Stimulated activated CD8-positive, alpha-beta memory T cell treated with anti-CD3 and anti-CD28 coated beads, Interleukin-15, amount 100 ng/mL, for 4 hours (primary cell): Measurements from ENCODE around the gene BCL6B.
"Not testable (repeated sequence)": the region's sequence is repeated elsewhere in the genome, so short reads cannot be mapped to it uniquely, and the experiment has no call there.

Experiments used
- DNase-seq, 2 donors: peaks; one replicate each; pipeline ENCODE4 v3.0.0-alpha.2; 2020; ENCODE audit warnings: low read depth in 2 of 2

BCL6B gene

DNA sequence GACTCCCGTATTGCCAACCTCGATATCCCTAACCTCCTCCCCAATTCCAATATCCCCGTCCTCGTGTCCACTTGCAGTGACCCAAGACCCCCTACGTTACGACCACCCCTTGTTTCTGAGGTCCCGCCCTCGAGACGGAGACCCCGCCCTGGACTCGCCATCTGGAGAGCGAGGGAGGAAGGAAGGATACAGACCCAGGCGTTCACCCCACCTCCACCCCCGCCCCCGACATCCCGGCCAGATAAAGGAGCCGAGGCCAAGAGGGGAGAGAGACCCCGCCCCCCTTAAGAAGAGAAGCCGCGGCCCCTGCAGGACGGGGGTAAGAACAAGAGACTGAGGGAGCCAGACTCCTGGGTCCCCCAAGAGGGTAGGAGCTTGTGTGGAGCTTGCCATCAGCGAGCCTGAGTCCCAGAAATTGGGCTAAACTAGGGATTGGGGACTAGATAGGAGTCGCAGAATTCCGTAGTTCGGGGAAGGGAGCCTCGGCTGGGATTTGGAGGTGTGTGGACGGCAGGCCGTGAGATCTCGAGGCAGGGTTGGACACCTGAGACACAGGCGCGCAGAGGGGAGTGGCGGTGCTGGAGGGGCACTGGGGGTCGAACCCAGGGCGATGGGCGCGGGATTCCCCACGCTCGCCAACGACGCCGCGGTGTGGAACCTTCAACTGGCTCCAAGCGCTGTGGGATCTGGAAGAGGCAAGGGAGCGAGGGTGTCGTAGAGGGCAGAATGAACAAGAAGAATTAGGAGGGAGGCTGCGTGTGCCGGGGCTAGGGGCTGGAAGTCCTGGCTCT, at the start of gene BCL6B:
BCL6B (plus strand) TSS at position 270 of the 791 bp plus-strand sequence. CDS start 622 bp downstream, outside the sequence.
- no peak for DNase-seq

- not testable (repeated sequence) for DNase-seq
Measured at GRCh38 chr17:6979440-6979839, 43.4 kb upstream of the BCL6B start.

GRCh38 chr17:6981426-6981825, 41.4 kb upstream of the BCL6B start:
- DNase-seq, result no peak

DNA sequence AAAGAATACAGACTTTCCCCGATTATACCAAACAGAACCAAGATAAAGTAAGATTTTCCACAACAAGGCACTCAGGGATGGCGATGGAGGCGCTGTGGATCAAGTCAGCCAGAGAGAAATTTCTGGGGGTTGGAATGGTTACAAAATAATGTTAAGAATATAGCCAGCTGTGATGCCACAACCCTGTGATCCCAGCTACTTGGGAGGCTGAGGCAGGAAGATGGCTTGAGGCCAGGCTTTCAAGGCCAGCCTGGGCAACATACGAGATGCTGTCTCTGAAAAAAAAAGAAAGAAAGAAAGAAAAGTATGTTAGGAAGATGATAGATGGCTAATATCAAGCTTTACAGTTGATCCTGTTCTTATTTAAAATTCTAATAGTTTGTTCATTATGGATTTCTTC, 37.6 kb upstream of the BCL6B start:
- DNase-seq, result no peak

GRCh38 chr17:6986676-6987075, 36.2 kb upstream of the BCL6B start:
- no peak for DNase-seq

- DNase-seq, result no peak
Measured at GRCh38 chr17:6989779-6990178, 33.1 kb upstream of the BCL6B start.

- DNase-seq, result not testable (repeated sequence)
Measured at GRCh38 chr17:6993613-6994056, 29.2 kb upstream of the BCL6B start.

GRCh38 chr17:6994118-6994598, 28.7 kb upstream of the BCL6B start:
- DNase-seq, result no peak

DNA sequence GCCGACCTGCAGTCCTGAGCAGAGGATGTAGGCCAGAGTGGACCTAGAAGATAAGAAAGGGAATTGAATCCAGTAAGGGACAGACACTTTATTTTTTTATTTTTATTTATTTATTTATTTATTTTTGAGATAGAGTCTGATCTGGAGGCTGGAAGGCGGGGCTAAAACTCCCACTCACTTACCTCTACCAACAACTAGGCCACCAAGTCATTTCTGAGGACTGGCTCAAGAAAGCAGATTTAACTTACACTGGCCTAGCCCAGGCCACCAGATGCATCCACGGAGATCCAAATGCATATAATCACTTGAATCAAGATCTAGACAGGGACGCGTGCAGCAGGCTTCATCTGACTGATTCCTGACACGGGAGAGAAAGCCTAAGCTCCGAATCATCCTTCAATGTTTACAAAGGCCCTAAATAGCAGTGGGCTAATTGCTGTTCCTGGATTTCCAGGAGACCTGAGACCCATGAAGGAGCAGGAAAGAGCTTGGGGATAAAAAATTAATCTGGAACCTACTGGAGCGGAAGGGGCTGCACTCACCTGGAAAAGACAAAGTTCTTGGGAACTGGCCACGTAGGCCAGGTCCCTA, 28.1 kb upstream of the BCL6B start:
- no peak for DNase-seq

DNA sequence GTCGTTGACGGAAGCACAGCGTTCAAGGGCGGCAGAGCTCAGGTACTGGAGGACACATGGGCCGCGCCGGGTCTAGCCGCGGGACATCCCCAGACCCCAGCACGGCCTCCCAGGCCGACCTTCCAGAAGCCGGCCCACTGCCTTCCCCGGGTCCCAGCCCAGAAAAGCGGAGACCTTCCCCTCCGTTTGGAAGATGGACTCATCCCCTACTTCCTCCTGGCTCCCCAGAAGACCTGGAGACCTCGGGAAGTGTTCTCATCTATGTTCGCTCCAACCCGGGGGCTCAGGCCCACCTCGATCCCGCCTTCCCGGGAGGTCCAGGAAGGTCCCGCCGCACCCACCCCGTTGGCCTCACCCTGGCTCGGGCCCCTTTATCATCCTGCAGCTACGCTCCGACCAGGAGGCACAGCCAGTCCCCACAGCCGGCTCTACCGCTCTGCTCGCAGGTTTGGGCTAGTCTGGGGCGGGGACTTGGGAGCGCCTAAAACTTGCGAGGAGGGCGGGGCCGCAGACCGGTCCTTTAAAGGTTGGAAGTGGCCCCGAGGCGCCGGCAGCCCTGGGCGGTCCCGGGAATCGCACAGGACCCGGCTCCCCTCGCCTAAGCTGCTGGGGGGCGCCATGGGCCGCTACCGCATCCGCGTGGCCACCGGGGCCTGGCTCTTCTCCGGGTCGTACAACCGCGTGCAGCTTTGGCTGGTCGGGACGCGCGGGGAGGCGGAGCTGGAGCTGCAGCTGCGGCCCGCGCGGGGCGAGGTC, 27.2 kb upstream of the BCL6B start, which contains the start of gene ALOX12:
ALOX12 (plus strand) TSS at position 550 of the 756 bp plus-strand sequence; CDS start at position 619, 69 bp downstream.
- no peak for DNase-seq

DNA sequence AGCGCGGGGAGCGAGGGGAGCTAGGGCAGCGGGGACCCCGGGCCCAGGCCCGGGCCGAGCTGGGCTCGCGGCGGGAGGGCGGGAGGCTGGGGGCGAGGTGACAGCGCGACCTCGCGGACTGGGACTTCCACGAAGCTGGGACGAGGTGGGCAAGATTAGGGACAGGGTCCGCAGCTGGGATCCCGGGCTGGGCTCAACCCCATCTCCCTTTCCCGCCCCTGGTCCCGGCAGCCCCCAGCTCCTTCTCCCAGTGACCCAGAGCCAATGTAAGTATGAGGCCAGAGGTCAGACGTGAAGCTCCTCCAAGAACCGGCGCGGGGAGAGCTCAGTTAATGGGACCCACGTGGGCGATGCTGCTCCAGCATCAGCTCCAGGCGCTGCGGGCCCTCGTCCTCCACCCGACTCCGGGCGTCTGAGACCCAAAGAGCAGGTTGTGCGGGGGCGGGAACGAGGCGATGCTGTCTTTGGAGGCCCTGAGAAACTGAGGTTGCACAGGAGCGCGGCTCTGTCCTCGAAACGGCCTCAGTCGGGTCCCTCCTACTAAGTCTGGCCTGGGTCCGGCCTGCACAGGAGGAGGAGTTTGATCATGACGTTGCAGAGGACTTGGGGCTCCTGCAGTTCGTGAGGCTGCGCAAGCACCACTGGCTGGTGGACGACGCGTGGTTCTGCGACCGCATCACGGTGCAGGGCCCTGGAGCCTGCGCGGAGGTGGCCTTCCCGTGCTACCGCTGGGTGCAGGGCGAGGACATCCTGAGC, 26.4 kb upstream of the BCL6B start:
- DNase-seq, result no peak

DNA sequence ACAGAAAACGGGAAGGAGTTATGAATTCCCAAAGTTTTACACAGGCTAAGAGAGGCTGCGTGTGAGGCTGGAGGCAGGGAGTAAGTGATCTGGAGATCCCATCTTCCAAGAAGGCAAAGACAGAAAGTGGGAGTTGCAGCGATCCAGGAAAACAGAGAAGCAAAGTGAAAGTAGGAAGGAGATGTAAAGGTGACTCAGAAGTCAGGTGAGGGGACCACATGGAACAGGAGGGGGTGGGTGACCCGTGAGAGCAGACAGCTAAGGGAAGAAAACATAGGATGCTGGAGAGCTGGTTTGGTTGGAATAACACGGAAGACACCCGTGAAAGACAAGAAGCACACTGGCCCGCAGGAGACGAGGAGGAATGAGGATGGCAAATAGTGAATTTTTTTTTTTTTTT, 25.7 kb upstream of the BCL6B start:
- no peak for DNase-seq

DNA sequence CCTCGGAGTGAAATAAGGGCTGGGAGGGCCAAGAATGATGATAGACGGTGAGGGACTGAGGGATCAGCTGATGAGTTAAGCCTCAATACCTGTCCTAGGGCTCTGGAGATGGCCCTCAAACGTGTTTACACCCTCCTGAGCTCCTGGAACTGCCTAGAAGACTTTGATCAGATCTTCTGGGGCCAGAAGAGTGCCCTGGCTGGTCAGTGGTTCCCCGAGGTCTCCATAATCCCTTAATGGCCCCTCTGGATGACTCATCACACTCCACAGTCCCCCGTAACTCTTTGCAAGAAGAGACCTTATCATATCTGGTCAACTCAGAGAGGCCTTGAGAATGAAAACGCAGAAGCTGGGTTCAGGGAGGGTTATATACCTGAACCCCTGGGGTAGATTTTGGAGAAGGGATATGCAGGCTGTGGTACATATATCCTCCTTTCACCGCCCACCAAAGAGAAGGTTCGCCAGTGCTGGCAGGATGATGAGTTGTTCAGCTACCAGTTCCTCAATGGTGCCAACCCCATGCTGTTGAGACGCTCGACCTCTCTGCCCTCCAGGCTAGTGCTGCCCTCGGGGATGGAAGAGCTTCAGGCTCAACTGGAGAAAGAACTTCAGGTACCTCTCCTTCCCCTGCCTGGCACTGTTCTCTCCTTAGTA, 23.9 kb upstream of the BCL6B start:
- no peak for DNase-seq

GRCh38 chr17:7001318-7001961, 21.4 kb upstream of the BCL6B start:
- DNase-seq, result no peak

DNA sequence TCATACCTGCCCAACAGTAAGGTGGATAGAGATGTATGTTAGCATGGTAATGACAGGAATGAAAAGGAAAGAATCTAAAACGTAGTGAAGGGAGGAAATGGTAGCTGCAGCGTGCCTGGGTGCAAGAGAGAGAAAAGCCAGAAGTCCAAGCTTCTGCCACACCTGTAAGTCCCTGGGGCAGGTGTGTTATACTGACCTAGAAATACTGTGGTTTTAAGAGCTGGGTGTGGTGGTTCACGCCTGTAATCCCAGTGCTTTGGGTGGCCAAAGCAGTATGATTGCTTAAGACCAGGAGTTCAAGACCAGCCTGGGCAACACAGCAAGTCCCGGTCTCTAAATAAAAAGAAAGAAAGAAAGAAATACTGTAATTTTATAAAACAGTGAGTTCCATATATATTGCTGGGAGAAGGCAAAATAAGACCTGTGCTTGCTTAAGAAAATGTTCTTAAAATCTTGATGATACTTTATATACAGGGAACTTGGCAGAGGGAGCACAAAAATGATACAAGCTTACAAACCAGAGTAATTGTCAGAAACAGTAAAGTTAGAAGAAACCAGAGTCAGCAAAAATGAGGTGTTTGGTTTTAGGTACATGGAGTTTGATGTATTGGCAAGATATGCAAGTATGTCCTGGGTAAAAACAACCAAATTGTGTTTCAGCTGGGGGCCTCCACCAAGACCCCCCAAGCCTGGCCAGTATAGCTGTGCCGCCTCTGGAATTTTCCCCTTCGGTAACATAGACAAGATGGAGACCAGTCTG, 20.4 kb upstream of the BCL6B start:
- DNase-seq, result no peak

- no peak for DNase-seq
Measured at GRCh38 chr17:7003745-7004144, 19.1 kb upstream of the BCL6B start.

DNA sequence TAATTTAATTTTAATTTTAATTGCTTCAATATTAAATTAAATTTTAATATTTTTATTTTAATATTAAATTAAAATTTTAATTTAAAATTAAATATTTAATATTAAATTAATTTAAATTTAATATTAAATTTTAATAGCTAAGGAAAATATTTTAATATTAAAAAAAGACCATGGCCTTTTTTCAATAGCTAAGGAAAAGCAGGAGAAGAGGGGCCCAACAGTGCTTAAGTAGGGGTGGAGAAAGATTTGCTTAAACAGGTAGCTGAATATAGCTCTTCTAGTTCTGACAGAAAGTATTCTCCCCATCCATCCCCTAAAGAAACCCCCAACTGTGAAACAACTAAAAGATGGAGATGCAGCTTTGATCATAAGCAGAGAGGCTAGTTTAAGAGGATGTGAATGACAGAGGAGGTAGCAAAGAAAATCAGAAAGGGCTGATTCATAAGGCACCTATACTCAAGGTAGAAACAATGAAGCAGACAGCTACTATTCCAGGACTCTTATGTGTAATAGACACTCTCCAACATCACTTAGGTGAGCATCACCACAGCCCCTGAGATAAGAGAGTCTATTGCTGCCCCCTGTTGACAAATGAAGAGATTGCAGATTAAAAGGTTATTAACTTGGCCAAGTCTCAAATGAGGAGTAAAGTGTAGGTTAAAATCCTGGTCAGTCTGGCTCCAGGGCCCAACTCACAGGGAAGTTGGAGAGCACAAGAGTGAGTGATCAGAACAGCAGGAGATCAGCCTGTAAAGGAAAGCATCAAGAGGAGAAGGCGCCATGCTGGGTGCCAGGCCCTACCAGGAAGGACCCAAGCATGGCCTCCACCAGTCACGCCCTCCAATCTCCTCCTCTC, 18.2 kb upstream of the BCL6B start:
- no peak for DNase-seq

- no peak for DNase-seq
Measured at GRCh38 chr17:7005716-7006115, 17.1 kb upstream of the BCL6B start.

GRCh38 chr17:7007143-7007542, 15.7 kb upstream of the BCL6B start:
- DNase-seq, result no peak
